Right atrium auricular region (tissue), 2 donors: Measurements from ENCODE around the gene CAMK2G. TPM values are rescaled to one million over a fixed set of nuclear protein-coding genes. Genes with fewer than 3 reads are reported as not detected.
"Not testable (repeated sequence)": the region's sequence is repeated elsewhere in the genome, so short reads cannot be mapped to it uniquely, and the experiment has no call there.

Source experiments
- DNase-seq: peaks from one replicate; pipeline ENCODE4 v3.0.0-alpha.2; 2019; ENCODE audit warnings: low spot score
- H3K27ac ChIP-seq, 2 donors: fragments of 200-600 bp; sonication (generic); 1 replicate in 1 of 2; 2 replicates in 1 of 2; pipeline ENCODE4 v1.5.1; 2016 to 2019
- H3K27me3 ChIP-seq, 2 donors: fragments of 200-600 bp; sonication (generic); one replicate each; pipeline versions ENCODE4 v1.5.1 to v1.6.0; 2017 to 2019
- H3K36me3 ChIP-seq: fragments of 200-600 bp; sonication (generic); one replicate; pipeline ENCODE4 v1.5.1; 2016
- H3K4me1 ChIP-seq, 2 donors: fragments of 200-600 bp; sonication (generic); one replicate each; pipeline versions ENCODE4 v1.5.1 to v1.6.0; 2017 to 2019
- H3K4me3 ChIP-seq, 2 donors: fragments of 200-600 bp; sonication (generic); 1 replicate in 1 of 2; 2 replicates in 1 of 2; pipeline ENCODE4 v1.5.1; 2017 to 2019; ENCODE audit warnings: mild to moderate bottlenecking in 1 of 2, moderate library complexity in 1 of 2
- H3K9me3 ChIP-seq, 2 donors: fragments of 200-600 bp; sonication (generic); one replicate each; pipeline ENCODE4 v1.5.1; 2019
- total RNA-seq, 2 donors: library from RNA; depleted of rRNA; stranded (reverse); fragments of >200 nt; gene quantifications; one replicate each; pipeline ENCODE4 v1.1.0, GENCODE V29; 2016
- TF ChIP-seq, protein P1 (sequence below), 2 donors: fragments of 200-600 bp; sonication (generic); IDR thresholded peaks; one replicate each; pipeline ENCODE4 v1.5.1; 2019; ENCODE audit warnings: antibody characterized with exemption in 2 of 2

The CAMK2G gene
- total RNA-seq, 2 donors from 2014 or later: 12.1 to 17.4 TPM

DNA sequence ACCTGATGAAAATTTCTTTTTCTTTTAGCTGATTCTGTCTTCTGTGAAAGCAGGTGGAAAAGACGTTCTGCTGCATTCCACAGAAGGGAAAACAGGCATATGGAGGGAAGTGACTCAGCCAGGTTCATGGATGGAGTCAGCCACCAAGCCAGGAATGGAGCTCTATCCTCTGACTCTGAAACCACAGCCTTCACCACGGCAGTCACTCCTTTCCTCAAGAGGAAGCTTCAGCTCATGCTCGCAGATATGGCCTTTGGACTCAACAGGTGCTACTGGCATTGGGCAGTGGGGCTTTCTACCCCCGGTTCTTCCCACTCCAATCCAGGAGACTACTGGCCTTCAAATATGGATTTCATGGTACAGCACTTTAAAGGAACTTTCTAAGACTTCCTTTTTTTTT is 25.1 kb upstream of the CAMK2G start:
- Histone ChIP-seq H3K36me3 (no peaks in the 10 kb centered on the region), H3K4me1 (no peaks in the 10 kb centered on the region), H3K27me3 (no peaks in the 10 kb centered on the region), H3K27ac (no peak overlapping the region), H3K4me3 (no peak overlapping the region), H3K9me3 (no peaks in the 10 kb centered on the region)
- no peak for DNase-seq
- TF ChIP-seq, protein P1, sequence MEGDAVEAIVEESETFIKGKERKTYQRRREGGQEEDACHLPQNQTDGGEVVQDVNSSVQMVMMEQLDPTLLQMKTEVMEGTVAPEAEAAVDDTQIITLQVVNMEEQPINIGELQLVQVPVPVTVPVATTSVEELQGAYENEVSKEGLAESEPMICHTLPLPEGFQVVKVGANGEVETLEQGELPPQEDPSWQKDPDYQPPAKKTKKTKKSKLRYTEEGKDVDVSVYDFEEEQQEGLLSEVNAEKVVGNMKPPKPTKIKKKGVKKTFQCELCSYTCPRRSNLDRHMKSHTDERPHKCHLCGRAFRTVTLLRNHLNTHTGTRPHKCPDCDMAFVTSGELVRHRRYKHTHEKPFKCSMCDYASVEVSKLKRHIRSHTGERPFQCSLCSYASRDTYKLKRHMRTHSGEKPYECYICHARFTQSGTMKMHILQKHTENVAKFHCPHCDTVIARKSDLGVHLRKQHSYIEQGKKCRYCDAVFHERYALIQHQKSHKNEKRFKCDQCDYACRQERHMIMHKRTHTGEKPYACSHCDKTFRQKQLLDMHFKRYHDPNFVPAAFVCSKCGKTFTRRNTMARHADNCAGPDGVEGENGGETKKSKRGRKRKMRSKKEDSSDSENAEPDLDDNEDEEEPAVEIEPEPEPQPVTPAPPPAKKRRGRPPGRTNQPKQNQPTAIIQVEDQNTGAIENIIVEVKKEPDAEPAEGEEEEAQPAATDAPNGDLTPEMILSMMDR (IDR thresholded peaks at IDR 0.05): no peak

DNA sequence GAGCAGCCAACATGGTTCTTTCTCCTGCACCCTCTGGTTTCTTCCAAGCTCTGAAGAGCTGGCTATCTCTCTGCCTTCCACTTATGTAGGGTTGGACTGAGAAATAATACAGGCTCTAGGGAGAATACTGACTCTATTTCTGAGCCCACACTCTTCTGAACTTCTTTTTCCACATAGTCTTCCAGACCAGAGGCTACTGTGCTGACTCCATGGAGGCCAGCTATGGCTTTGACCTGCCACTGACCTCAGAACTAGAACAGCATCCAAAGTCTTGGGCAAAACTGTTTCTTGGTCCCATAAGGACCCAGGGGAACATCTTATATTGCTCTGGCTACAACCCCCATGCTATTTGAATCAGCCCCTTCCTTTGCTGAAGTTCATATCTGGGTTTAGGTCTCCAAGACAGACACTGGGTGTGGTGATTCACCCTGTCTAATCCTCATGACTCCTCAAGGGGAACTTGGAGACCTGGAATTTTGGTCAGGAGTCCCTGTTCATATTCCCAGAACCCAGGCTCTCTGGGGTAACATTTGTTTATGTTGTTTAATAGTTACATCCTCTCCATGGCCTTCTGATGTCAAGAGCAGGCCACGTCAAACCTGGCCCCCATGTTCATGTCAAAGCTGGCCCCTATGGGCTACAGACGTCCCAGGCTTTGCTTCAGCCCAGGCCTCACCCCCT is 24.5 kb upstream of the CAMK2G start:
- no peaks in the 10 kb centered on the region for H3K9me3 ChIP-seq
- H3K4me1 ChIP-seq: no peaks in the 10 kb centered on the region
- H3K4me3 ChIP-seq: no peak overlapping the region
- no peaks in the 10 kb centered on the region for H3K36me3 ChIP-seq
- TF ChIP-seq, protein P1 (IDR thresholded peaks at IDR 0.05): no peak
- DNase-seq: no peak
- peak overlapping the region in 1 of 2 donors; percentile 1 for H3K27ac ChIP-seq
- no peaks in the 10 kb centered on the region for H3K27me3 ChIP-seq

DNA sequence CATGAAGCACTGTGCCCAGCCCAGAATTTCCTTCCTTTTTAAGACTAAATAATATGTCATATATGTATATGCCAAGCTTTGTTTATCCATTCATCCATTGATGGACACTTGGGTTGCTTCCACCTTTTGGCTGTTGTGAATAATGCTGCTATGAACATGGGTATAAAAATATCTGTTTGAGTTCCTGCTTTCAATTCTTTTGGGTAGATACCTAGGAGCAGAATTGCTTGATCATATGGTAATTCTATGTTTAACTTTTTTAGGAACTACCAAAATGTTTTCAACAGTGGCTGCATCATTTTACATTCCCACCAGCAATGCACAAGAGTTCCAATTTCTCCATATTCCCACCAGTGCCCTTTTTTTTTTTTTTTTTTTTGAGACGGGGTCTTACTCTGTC is 23.3 kb upstream of the CAMK2G start:
- DNase-seq: no peak
- TF ChIP-seq, protein P1 (IDR thresholded peaks at IDR 0.05): no peak
- H3K36me3 ChIP-seq: no peaks in the 10 kb centered on the region
- H3K27me3 ChIP-seq: no peaks in the 10 kb centered on the region
- no peaks in the 10 kb centered on the region for H3K4me1 ChIP-seq
- no peaks in the 10 kb centered on the region for H3K9me3 ChIP-seq
- no peak overlapping the region for H3K4me3 ChIP-seq
- H3K27ac ChIP-seq: no peak overlapping the region

DNA sequence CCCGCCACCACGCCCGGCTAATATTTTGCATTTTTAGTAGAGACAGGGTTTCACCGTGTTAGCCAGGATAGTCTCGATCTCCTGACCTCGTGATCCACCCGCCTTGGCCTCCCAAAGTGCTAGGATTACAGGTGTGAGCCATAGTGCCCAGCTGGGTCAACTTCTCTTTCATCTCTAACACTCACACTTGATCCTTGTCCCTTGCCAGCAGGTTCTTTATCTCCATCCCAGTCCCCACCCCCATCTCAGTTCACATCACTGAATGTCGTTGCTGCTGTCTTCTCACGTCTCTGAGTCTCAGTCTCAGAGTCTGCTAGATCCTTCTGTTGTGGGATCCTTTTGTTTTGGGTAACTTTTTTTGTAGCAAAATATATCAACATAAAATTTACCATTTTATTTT is 21.0 kb upstream of the CAMK2G start:
- H3K9me3 ChIP-seq, H3K4me3 ChIP-seq, H3K36me3 ChIP-seq, H3K27ac ChIP-seq, DNase-seq, H3K4me1 ChIP-seq, H3K27me3 ChIP-seq: not testable (repeated sequence)

DNA sequence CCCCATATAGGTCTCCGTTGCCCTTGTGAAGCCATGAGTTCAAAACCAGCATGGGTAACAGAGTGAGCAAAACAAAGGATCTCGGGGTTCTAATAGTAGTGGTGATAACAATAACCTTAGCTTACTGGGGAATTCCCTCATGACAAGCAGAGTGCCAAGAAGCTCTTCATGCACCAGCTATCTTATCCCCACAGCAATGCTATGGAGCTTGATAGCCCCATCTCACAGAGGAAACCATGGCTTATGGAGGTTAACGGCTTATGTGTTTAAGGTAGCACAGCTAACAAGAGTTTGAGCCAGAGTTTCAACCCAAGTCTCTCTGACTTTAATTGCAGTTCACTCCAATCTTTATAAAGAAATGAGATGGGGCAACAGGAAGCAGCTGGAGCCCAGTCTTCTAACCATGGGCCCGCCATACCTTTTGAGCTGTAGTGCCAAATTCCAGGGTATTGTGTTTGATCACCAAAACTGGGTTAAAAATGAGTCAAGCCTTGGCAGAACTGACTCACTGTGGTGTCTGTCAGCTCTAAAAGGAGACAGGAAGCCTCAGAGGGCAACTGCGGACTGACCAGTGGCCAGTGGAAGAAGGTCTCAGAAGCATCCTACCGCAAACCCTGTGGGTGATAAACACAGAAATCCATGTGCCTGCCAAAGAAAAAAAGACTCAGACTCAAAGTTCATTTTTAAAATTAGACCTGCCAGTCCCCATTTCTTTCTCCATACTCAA is 20.1 kb upstream of the CAMK2G start:
- no peak overlapping the region for H3K4me3 ChIP-seq
- no peaks in the 10 kb centered on the region for H3K36me3 ChIP-seq
- no peaks in the 10 kb centered on the region for H3K9me3 ChIP-seq
- H3K27ac ChIP-seq: no peak overlapping the region
- H3K4me1 ChIP-seq: no peaks in the 10 kb centered on the region
- no peaks in the 10 kb centered on the region for H3K27me3 ChIP-seq
- no peak for DNase-seq
- TF ChIP-seq, protein P1 (IDR thresholded peaks at IDR 0.05): no peak

DNA sequence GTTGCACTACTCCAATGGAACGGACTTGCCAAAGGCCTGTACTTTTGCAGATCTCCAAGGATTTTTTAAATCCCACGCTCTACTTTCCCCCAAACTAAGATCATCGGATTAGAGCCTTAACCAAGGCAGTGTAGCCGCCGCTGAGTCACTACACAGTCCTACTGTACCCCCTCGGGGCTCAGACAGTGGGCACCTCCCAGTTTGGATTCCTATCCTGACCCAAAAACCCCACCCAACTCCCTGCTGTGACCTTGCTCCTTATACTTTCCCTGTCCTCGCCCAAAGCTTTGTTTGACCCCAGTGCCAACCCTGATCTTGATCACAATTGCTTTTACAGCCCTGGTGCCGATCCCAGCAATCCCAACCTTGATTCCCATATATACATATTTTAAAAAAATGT is 19.1 kb upstream of the CAMK2G start:
- peaks cover 0 to 7% of the 10 kb centered on the region in 2 donors for H3K4me1 ChIP-seq
- DNase-seq: no peak
- no peaks in the 10 kb centered on the region for H3K9me3 ChIP-seq
- no peak overlapping the region for H3K27ac ChIP-seq
- TF ChIP-seq, protein P1 (IDR thresholded peaks at IDR 0.05): no peak
- no peak overlapping the region for H3K4me3 ChIP-seq
- H3K36me3 ChIP-seq: no peaks in the 10 kb centered on the region
- no peaks in the 10 kb centered on the region for H3K27me3 ChIP-seq
